Neural progenitor cell (in vitro differentiated cells): ENCODE results near the gene RPL12. TPM values are rescaled to one million over a fixed set of nuclear protein-coding genes. Genes with fewer than 3 reads are reported as not detected.
A peak's percentile ranks its signal among the peaks of the same experiment; 100 is the strongest.

Experiments used
- DNase-seq: peaks from one replicate; pipeline ENCODE4 v3.0.0-alpha.2; 2016; ENCODE audit warnings: low spot score
- H2AFZ ChIP-seq: fragments of 200-600 bp; sonication (generic); replicated peaks from 2 replicates; pipeline ENCODE4 v1.6.1; 2016; ENCODE audit warnings: antibody characterized with exemption
- H3F3A ChIP-seq: fragments of 200-600 bp; sonication (generic); 2 replicates; pipeline ENCODE4 v1.6.1; 2016; ENCODE audit warnings: antibody characterized with exemption, low read depth
- H3K27ac ChIP-seq: fragments of 200-600 bp; sonication (generic); 2 replicates; pipeline ENCODE4 v1.5.1; 2016; ENCODE audit warnings: mild to moderate bottlenecking
- H3K27me3 ChIP-seq: fragments of 200-600 bp; sonication (generic); 2 replicates; pipeline ENCODE4 v1.6.1; 2016; ENCODE audit warnings: mild to moderate bottlenecking, moderate library complexity
- H3K36me3 ChIP-seq: fragments of 200-600 bp; sonication (generic); 2 replicates; pipeline ENCODE4 v1.5.1; 2016
- H3K4me1 ChIP-seq: fragments of 200-600 bp; sonication (generic); 2 replicates; pipeline ENCODE4 v1.6.1; 2016; ENCODE audit warnings: mixed run types
- H3K4me2 ChIP-seq: fragments of 200-600 bp; sonication (generic); 2 replicates; pipeline ENCODE4 v1.6.1; 2016
- H3K4me3 ChIP-seq: fragments of 200-600 bp; sonication (generic); 2 replicates; pipeline ENCODE4 v1.5.1; 2016
- H3K79me2 ChIP-seq: fragments of 200-600 bp; sonication (generic); 2 replicates; pipeline ENCODE4 v1.6.1; 2016; ENCODE audit warnings: low read depth
- H3K9ac ChIP-seq: fragments of 200-600 bp; sonication (generic); 2 replicates; pipeline ENCODE4 v1.6.1; 2016
- H3K9me3 ChIP-seq: fragments of 200-600 bp; sonication (generic); 2 replicates; pipeline ENCODE4 v1.5.1; 2016; ENCODE audit warnings: low read depth
- H4K20me1 ChIP-seq: fragments of 200-600 bp; sonication (generic); 2 replicates; pipeline ENCODE4 v1.6.1; 2016; ENCODE audit warnings: low read depth
- H3K27ac Mint-ChIP-seq: 3 replicates; pipeline ENCODE4 v1.8.0; 2021; ENCODE audit warnings: mixed read lengths
- H3K27me3 Mint-ChIP-seq: 2 replicates; pipeline ENCODE4 v1.8.0; 2022; ENCODE audit warnings: low read depth, mild to moderate bottlenecking, inconsistent platforms, moderate library complexity, mixed read lengths; ENCODE audit not compliant: insufficient read depth
- H3K36me3 Mint-ChIP-seq: 3 replicates; pipeline ENCODE4 v1.8.0; 2021; ENCODE audit warnings: mixed read lengths
- H3K4me1 Mint-ChIP-seq: 3 replicates; pipeline ENCODE4 v1.8.0; 2021; ENCODE audit warnings: mixed read lengths
- H3K4me3 Mint-ChIP-seq: 3 replicates; pipeline ENCODE4 v1.8.0; 2021; ENCODE audit warnings: mild to moderate bottlenecking, moderate library complexity, mixed read lengths
- H3K9me3 Mint-ChIP-seq: 3 replicates; pipeline ENCODE4 v1.8.0; 2020; ENCODE audit warnings: mixed read lengths
- CTCF ChIP-seq: fragments of 200-600 bp; sonication (generic); IDR thresholded peaks from 2 replicates; pipeline ENCODE4 v1.5.1; 2017; ENCODE audit warnings: antibody characterized with exemption, mild to moderate bottlenecking
- EZH2 ChIP-seq: fragments of 200-600 bp; sonication (generic); IDR thresholded peaks from 2 replicates; pipeline ENCODE4 v1.6.1; 2017; ENCODE audit warnings: antibody characterized with exemption, mild to moderate bottlenecking, moderate library complexity
- EZH2phosphoT487 ChIP-seq: fragments of 200-600 bp; sonication (generic); IDR thresholded peaks from 2 replicates; pipeline ENCODE4 v1.6.1; 2017; ENCODE audit warnings: antibody characterized with exemption
- total RNA-seq: library from RNA; depleted of rRNA; stranded (reverse); fragments of >200 nt; gene quantifications from 2 replicates; pipeline ENCODE4 v1.2.3, GENCODE V29; 2015; ENCODE audit warnings: low replicate concordance

RPL12 gene
- total RNA-seq, 1 donor from 2014 or later = 2,064 TPM

GRCh38 chr9:127423934-127424675 is 27.1 kb downstream of the RPL12 start, which contains the start of gene ZNF79:
Gene ZNF79, plus strand, starts transcription at chr9:127424382. Its CDS starts 406 bp downstream, at chr9:127424788.
- Mint-ChIP-seq H3K9me3 (no peaks in the 10 kb centered on the region), H3K27me3 (peaks cover 3% of the 10 kb centered on the region), H3K27ac (peak within 1 kb of the TSS; percentile 99), H3K4me1 (peaks cover 40% of the 10 kb centered on the region), H3K4me3 (peak within 1 kb of the TSS; percentile 100), H3K36me3 (no peaks in the 10 kb centered on the region)
- H3K79me2 ChIP-seq = peaks cover 61% of the 10 kb centered on the region
- H3K36me3 ChIP-seq = no peaks in the 10 kb centered on the region
- H3K4me3 ChIP-seq = peak within 1 kb of the TSS; percentile 92
- H3F3A ChIP-seq = no peaks in the 10 kb centered on the region
- H3K9ac ChIP-seq = peak within 1 kb of the TSS; percentile 86
- TF ChIP-seq EZH2 (no peak), CTCF (no peak), EZH2phosphoT487 (no peak)
- peak within 1 kb of the TSS; percentile 88 for H3K4me2 ChIP-seq
- peak within 1 kb of the TSS; percentile 2 for H3K27ac ChIP-seq
- no peaks in the 10 kb centered on the region for H3K27me3 ChIP-seq
- no peaks in the 10 kb centered on the region for H3K9me3 ChIP-seq
- DNase-seq = peak; percentile 97
- H4K20me1 ChIP-seq = no peaks in the 10 kb centered on the region
- H2AFZ ChIP-seq = peak within 1 kb of the TSS; percentile 100
- H3K4me1 ChIP-seq = peaks cover 15% of the 10 kb centered on the region

- no peaks in the 10 kb centered on the region for H3K9me3 ChIP-seq
- H3K4me1 ChIP-seq = peaks cover 15% of the 10 kb centered on the region
- H3K9ac ChIP-seq = peak overlapping the region; percentile 77
- Mint-ChIP-seq H3K36me3 (no peaks in the 10 kb centered on the region), H3K27ac (peak overlapping the region; percentile 99), H3K4me3 (peak overlapping the region; percentile 100), H3K9me3 (no peaks in the 10 kb centered on the region), H3K4me1 (peaks cover 40% of the 10 kb centered on the region), H3K27me3 (peaks cover 7% of the 10 kb centered on the region)
- H3K27ac ChIP-seq = peak overlapping the region; percentile 2
- peak overlapping the region; percentile 100 for H2AFZ ChIP-seq
- peaks cover 60% of the 10 kb centered on the region for H3K79me2 ChIP-seq
- H3K4me2 ChIP-seq = peak overlapping the region; percentile 88
- H3F3A ChIP-seq = no peaks in the 10 kb centered on the region
- H3K27me3 ChIP-seq = no peaks in the 10 kb centered on the region
- H3K4me3 ChIP-seq = peak overlapping the region; percentile 92
- no peaks in the 10 kb centered on the region for H4K20me1 ChIP-seq
- no peak for TF ChIP-seq EZH2phosphoT487
- peak; percentile 30 for TF ChIP-seq EZH2
- TF ChIP-seq CTCF = no peak
- no peak for DNase-seq
- no peaks in the 10 kb centered on the region for H3K36me3 ChIP-seq
Observed at GRCh38 chr9:127423476-127423933, 27.7 kb downstream of the RPL12 start.

GRCh38 chr9:127422787-127423186 is 28.4 kb downstream of the RPL12 start:
- Mint-ChIP-seq H3K9me3 (no peaks in the 10 kb centered on the region), H3K4me3 (peak overlapping the region; percentile 100), H3K27me3 (peaks cover 7% of the 10 kb centered on the region), H3K4me1 (peaks cover 40% of the 10 kb centered on the region), H3K36me3 (no peaks in the 10 kb centered on the region), H3K27ac (peak overlapping the region; percentile 94)
- no peak for DNase-seq
- H3K9me3 ChIP-seq = no peaks in the 10 kb centered on the region
- H3K27ac ChIP-seq = no peak overlapping the region
- H3K27me3 ChIP-seq = no peaks in the 10 kb centered on the region
- H2AFZ ChIP-seq = no peak overlapping the region
- H3K4me2 ChIP-seq = peak overlapping the region; percentile 88
- H3K36me3 ChIP-seq = no peaks in the 10 kb centered on the region
- H3K4me1 ChIP-seq = peaks cover 18% of the 10 kb centered on the region
- no peaks in the 10 kb centered on the region for H4K20me1 ChIP-seq
- peaks cover 53% of the 10 kb centered on the region for H3K79me2 ChIP-seq
- TF ChIP-seq CTCF (no peak), EZH2phosphoT487 (no peak), EZH2 (no peak)
- no peaks in the 10 kb centered on the region for H3F3A ChIP-seq
- H3K9ac ChIP-seq = peak overlapping the region; percentile 77
- peak overlapping the region; percentile 92 for H3K4me3 ChIP-seq
